HuH-7.5 (cell line): Measurements from ENCODE around the gene ASIC1.

ENCODE experiments used
- DNase-seq: peaks from one replicate; pipeline ENCODE4 v3.0.0; 2011; ENCODE audit warnings: low spot score

The ASIC1 gene

GRCh38 chr12:50084775-50085614 is 27.6 kb downstream of the ASIC1 start, which contains the start of gene SMARCD1:
Gene SMARCD1 (plus strand): TSS chr12:50085342. CDS start chr12:50085370, 28 bp downstream.
- DNase-seq = peak; percentile 96

DNA sequence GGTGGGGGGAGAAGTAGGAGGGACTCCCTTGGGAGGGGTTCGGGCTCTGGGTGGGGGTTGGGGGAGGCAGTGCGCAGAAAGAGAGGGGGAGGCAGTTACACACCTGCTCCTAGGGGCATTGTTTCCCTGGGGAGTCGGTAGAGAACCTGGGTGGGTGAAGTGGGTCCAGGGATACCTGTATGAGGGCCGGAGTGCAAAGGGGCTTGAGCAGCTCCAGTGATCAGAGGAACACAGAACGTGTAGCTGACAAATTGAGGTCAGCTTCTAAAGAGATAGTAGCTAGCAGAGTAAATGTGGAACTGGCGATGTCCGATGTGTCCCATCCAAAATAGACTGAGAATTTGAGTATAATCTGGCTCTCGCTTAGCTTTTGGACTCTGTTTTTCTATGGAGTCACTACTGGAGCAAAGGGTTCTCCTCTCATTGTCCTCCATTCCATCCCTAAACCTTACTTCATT is 28.2 kb downstream of the ASIC1 start:
- DNase-seq = no peak

- DNase-seq = no peak
Measured at GRCh38 chr12:50086148-50086547, 28.8 kb downstream of the ASIC1 start.

DNA sequence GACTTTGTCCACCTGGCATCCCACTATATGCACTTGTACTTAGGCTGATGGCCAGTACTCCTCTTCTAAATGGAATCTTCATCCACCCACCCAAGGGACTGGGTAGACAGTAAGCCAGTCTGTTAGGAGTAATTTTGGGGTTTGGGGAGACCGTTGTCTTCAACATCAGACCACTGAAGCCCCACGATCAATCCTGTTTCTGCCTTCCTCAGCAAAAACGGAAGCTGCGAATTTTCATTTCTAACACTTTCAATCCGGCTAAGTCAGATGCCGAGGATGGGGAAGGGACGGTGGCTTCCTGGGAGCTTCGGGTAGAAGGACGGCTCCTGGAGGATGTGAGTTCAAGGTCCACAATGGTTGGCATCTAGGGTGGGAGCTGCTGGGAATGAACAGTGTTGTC is 29.8 kb downstream of the ASIC1 start:
- no peak for DNase-seq

DNA sequence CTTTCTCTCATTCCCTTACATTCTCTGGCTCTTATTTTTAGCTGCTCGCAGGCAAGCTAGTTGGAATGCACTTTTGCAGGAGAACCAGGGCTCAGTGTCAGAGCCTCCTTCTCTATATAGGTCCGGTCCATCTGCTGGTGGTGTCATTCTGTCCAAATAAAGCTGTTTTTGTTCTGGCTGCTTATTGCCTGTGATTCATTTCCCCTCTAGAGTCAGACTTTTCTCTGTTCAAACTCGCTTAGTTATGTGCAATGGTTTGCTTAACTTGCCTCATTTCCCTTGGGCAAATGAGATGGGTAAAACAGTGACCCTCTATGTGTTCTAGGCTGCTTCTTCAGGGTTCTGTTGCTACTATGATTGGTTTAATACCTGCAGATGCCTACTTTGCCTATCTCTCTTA is 30.6 kb downstream of the ASIC1 start:
- no peak for DNase-seq

GRCh38 chr12:50088577-50089335 is 31.4 kb downstream of the ASIC1 start:
- peak; percentile 82 for DNase-seq

GRCh38 chr12:50089730-50090129 is 32.3 kb downstream of the ASIC1 start:
- no peak for DNase-seq

- DNase-seq = no peak
Measured at GRCh38 chr12:50090391-50090790, 33.0 kb downstream of the ASIC1 start.

GRCh38 chr12:50097952-50098351 is 40.6 kb downstream of the ASIC1 start:
- DNase-seq = no peak

GRCh38 chr12:50099302-50100008 is 42.1 kb downstream of the ASIC1 start:
- DNase-seq = no peak

- DNase-seq = no peak
Measured at GRCh38 chr12:50100561-50100960, 43.2 kb downstream of the ASIC1 start.

GRCh38 chr12:50101663-50102062 is 44.3 kb downstream of the ASIC1 start:
- DNase-seq = no peak

DNA sequence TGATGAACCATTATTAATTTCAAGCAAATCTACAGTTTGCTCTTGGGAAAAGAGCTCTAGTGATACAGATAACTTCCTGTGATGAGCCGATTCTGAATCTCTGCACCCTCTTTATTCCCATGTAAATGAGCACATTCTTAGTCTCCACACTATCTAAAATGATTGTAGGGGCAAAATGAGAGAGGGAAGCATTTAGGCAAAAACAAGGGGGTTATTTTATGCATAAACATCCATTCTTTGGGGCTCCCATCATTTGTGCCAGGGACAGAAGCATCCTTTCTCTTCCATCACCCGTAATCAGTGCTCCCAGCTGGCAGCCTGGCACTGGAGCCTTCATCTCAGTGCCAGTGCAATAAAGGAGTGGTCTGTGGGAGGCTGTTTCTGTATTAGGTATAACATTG is 44.7 kb downstream of the ASIC1 start:
- DNase-seq = no peak

DNA sequence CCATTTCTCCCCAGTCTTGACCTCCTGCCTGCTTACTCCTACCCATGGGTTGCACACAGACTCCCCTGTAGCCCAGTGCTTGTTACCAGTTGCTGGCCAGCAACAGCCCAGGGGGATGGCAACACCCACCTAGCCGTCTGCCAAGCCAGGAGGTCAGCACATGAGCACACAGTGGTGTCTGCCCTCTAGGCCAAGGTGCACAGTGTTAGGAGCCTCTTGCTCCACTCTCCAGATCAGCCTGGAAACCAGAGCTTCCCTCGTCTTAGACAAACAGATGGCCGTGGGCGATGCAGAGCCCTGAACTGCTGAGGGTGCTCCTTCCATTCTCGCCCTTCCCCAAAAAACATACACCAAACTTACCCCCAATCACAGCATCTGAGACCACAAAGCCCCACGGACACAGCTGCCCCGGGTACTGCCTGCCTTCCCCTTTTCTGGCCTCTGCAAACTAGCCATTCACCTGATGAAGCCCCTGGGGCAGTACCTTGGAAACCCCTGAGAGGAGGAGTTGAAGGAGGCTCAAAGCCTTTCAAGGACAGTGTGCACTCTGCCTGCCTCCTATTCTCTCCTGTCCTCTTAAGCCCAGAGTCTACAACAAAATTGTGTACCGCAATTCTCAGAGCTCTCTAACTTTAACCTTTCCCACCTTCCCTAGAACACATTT is 45.4 kb downstream of the ASIC1 start:
- DNase-seq = no peak

- DNase-seq = no peak
Measured at GRCh38 chr12:50103351-50103750, 46.0 kb downstream of the ASIC1 start.

DNA sequence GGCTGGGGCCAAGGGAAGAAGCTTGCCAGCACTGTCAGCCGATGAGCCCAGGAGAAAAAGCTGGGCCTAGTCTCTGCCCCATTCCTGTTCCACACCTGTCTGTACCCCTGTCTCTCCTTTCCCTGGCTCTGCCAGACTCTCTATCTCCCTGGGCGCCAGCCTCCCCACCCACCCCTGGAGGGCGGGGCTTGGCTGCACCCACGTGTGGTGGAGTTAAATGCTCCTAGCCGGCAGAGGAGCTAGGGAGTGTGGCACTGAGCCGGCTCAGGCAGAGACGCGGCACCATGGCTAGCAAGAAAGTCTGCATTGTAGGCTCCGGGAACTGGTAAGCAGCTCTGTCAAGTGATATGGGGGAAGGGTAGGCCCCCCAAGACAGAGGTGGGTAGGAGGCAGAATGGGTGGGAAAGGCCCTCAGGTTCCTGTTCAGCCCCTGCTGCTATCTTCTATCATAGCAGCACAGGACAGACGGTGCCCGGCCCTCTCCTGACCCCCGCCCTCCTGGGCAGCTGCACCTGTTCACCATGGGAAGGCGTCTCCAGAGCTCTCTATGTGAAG is 46.4 kb downstream of the ASIC1 start, which contains the start of gene GPD1:
Gene GPD1, plus strand, starts transcription at position 242 of the 555 bp plus-strand sequence. Its CDS starts 43 bp downstream, at position 285.
- DNase-seq = no peak

DNA sequence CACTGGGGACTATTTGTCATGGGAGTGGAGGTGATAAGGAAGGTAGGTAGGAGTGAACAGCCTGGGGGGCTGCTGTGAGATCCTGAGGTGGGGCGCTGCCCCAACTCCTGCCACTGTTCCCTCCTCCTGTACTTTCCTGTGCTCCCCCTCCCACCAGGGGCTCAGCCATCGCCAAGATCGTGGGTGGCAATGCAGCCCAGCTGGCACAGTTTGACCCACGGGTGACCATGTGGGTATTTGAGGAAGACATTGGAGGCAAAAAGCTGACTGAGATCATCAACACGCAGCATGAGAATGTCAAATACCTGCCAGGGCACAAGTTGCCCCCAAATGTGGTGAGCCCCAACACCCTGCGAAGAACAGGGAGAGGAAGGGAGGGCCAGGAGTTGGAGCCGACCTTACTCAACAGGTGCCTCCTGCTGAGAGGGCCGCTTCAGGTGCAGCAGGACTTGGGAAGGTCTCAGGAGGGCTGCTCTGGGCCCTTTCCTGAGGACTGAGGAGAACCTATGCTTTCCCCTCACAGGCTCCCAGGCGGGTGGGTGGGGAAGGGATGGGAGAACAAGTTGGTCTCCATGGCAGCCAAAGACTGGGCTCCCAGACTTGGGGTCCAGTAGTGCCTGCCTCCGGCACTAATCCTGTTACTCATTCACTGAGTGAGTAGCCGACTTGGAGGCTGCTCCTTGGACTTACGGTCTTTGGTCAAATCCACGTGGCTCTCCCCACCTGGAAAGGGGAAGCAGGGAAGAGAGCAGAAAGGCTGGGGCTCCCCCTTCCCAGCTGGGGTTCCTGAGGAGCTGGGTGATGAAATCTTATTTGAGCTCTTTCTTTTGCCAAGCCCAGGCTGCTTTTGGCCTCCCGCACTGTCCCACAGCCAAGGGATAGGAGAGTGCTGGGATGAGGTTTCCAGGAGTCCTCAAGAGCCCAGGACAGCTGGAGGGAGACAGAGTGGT is 47.3 kb downstream of the ASIC1 start:
- no peak for DNase-seq

DNA sequence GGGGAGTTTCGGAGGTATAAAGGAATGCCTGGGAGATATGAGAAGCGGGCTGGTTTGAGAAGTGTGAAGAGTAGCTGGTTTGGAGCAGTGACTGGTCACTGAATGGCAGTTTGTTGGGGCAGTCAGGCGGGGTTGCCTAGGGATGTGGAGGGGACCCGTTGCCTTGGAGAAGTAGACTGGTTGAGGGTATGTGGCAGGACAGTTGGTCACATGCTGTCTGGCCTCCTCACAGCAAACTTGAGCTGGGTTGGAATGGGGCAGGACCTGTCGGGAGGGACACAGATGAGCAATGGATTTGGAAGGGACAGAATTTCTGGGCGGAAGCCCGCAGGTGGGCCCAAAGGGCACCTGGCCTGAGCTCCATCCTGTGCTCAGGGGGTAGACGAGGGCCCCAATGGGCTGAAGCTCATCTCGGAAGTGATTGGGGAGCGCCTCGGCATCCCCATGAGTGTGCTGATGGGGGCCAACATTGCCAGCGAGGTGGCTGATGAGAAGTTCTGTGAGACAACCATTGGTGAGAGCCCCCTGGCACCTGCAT is 48.6 kb downstream of the ASIC1 start:
- DNase-seq = no peak

- DNase-seq = no peak
Measured at GRCh38 chr12:50106907-50107306, 49.5 kb downstream of the ASIC1 start.
